ENCODE results near the gene DRGX.

Gene DRGX

DNA sequence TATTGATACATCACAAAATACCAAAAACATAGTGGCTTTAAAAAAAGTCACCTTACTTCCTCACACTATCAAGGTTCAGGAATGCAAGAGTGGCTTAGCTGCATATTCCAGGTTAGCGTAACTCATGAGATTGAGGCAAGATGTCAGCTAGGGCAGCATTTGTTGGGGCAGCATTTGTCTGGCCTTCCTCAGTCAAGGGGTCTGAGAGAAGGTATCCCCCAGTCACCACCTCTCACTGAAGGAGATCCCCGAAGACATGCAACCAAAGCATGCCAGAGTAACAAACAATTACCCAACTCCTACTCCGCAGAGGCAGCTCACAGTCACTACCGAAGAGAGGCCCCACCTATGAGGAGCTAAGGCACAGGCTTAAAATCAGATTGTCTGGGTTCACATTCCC lies 48.5 kb downstream of the DRGX start:
- DNase-seq (ENCODE audit: low read depth in 2 of 2) = no peak

DNA sequence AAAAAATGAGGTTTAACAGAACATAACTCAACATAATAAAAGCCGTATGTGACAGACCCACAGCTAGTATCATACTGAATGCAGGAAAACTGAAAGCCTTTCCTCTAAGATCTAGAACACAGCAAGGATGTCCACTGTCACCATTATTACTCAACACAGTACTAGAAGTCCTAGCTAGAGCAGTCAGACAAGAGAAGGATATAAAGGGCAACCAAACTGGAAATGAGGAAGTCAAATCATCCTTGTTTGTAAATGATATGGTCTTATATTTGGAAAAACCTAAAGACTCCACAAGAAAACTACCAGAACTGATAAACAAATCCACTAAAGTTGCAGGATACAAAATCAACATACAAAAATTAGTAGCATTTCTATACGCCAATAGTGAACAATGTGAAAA lies 51.0 kb downstream of the DRGX start:
- no peak for DNase-seq (ENCODE audit: low read depth in 2 of 2)

DNA sequence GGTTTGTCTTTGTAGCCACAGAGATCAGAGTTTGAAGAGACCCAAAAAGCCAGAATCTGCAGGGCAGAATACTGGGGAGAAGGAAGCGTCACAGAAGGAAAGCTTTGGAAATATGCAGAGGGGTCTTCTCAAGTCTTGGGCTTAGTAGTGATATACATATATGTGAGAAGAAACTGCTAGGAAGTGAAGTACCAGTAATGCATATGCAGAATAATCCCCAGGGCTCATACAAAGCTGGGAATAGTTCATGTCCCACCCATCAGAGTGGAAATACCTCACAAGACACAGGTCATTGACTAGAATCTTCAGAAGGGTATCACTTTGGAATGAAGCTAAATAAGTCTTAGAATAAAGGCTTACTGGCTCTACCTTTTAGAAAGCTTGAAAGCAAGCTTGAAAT lies 57.3 kb downstream of the DRGX start:
- no peak for DNase-seq (ENCODE audit: low read depth in 2 of 2)

DNA sequence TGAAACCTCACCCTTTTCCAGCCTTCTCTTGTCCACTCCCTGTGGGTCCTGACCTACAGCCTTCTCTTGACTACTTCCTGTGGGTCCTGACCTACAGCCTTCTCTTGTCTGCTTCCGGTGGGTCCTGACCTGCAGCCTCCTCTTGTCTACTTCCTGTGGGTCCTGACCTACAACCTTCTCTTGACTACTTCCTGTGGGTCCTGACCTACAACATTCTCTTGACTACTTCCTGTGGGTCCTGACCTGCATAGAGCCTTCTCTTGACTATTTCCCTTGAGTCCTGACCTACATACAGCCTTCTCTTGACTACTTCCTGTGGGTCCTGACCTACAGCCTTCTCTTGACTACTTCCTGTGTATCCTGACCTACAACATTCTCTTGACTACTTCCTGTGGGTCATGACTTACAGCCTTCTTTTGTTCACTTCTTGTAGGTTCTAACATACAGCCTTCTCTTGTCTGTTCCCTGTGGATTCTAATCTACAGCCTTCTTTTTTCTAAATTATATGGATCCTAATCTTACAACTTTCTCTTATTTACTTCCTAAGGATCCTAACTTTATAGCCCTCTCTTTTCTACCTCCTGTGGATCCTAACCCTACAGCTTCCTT lies 60.4 kb downstream of the DRGX start:
- no peak for DNase-seq (ENCODE audit: low read depth in 2 of 2)

DNA sequence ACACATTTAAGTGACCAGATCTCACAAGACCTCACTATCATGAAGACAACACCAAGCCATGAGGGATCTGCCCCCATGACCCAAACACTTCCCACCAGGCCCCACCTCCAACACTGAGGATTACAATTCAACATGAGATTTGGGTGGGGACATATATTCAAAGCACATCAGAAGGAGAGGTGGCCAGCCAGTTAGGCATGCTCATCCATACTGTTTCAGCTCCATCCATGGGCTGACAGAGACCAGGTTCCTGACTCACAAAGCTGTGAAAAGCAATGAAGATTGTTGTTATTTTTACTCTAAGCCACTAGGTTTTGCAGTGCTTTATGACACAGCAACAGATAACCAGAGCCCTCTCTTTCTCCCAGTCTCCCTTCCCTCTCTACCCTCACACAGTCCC lies 60.9 kb downstream of the DRGX start:
- no peak for DNase-seq (ENCODE audit: low read depth in 2 of 2)

DNA sequence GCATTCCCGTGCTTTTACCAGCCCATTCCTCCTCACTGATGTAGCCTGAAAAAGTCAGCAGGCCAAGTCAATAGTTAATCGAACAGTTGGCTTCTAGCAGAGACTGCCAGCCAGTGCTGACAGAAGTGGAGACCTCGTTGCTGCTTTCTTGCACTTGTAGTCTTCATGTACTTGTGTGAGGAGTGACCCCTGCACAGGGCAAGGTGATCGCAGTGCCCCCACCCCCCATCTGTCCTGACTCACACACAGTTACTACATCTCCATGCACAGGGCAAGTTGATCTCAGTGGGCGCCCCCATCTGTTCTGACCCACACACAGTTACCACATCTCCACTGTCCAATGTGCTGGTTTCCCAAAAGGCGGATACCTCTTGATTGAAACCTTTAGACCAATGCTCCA lies 62.7 kb downstream of the DRGX start:
- DNase-seq (ENCODE audit: low read depth in 2 of 2) = no peak

DNA sequence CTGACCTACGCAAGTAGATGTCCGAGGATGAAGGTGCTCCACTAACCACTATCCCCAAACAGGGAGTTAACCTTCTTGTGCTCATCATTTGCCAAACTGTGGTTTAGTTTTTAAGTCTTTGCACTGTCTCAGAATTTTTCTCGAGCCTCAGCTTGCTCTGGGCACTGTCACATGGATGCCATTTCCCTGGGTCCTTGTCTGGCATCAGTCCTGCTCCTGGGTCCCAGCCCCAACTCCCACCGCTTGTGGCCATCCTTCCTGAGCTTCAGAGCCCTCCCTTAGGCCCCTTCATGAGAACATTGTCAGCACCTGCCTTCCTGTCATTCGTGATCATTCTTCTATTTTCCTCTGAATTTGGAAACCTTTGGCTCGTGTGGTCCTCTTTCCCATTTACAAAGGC lies 63.1 kb downstream of the DRGX start:
- no peak for DNase-seq (ENCODE audit: low read depth in 2 of 2)

DNA sequence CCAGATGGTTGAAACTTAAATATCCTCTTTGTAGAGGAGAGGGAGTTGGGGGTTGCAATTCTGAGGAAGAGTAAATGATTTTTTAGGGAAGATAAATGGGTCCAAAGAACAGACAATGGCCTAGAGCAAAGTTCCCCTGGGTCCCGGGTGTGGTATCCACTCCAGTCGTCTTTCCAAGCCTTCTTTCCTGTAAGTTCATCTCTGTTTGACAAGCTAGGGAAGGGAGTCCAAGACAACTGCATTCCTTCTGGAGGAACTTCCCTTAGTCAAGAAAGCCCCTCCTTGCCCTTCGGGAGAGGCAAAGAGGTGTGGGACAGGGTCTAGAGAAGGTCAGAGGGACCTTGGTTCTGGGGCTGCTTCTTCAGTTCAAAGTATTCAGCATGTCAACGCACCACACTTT lies 63.6 kb downstream of the DRGX start:
- no peak for DNase-seq (ENCODE audit: low read depth in 2 of 2)

DNA sequence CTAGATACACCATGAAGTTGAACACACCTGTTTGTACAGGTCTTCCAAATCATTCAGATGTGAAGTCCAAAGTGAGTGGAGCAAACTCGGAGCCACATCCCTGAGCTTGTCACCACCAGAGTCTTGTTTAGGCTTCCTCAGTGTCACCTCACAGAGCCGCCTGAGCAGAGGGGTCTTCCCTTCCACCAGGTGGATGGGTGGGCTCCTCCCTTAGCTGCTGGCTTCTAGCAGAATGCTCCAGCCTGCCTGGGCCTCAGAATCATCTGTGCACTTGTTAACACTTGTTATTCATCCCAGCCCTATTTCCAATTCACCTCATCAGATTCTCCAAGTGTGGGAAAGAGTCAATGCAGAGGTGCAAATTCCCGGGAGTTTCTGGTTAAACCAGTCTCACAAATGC lies 64.5 kb downstream of the DRGX start:
- DNase-seq (ENCODE audit: low read depth in 2 of 2) = no peak

DNA sequence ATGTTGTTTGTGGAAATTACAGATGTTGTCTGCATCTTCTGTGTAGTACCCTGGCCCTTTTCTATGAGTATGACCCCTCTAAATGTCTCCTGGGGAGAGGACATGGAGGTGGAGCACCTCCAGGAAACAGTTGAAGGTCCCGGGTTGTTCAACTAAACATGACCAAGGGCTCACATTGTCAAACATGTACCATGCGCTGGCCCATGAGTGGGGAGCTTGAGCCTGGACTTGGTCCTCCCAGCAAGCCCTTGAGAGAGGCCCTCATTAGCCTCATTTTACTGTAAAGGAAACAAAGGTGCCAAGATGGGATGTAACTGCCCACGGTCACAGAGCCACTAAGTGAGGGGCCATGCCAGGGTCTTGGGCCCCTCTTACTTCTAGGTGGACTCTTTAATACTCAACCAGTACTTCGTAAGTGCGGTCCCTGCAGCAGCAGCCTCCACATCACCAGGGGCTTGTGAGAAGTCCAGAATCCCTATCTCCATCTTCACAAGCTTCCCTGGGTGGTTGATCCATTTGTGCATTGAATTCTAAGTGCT lies 65.7 kb downstream of the DRGX start:
- no peak for DNase-seq (ENCODE audit: low read depth in 2 of 2)

DNA sequence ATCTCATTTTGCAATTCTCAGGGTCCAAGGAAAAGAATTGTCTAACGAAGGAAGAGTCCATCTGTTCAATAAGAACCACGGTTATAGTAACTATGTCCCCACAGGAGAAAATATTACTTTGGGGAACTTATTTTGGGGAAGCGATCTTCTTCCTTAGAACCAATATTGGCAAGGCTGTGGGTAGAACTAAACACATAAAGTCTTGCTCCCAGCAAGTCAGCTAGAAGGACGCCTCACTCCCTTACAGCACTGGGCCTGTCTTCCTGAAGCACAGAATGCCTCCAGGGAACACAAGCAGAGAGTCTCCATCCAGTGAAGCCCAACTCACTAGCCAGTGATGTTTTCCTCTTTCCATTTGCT lies 66.8 kb downstream of the DRGX start:
- no peak for DNase-seq (ENCODE audit: low read depth in 2 of 2)

DNA sequence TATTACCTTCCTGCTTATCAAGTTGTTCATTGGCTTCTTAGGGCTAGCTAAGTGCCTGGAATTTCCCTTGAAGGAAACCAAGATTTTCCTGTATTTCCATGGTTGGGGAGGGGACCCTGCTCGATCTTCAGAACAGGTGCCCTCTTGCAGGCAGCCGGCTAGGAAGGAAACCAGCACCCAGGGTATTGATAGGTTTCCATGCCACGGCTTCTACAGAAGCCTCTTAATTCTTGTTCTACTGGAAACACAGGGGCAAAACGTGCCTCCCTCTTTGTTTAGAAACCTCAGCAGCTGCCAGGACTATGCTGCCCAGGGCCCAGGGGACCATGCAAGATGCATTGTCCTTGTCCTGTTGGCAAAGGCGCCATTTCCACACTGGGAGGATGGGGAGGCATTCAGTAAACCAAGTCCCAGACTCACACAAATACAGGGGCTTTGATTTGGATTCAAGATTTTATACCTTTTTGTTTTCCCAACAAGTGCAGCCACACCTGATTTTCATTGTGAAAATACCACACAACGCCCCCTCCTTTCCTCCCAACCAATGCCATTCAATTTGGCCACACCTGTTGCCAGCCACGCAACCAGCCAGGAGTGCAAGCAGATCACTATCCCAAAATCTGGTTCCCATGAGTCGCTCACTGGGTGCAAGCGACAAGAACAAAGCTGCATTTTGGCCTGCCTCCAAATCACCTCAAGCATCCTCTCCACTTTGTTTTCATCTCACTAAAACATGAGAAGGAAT lies 67.3 kb downstream of the DRGX start:
- no peak for DNase-seq (ENCODE audit: low read depth in 2 of 2)

DNA sequence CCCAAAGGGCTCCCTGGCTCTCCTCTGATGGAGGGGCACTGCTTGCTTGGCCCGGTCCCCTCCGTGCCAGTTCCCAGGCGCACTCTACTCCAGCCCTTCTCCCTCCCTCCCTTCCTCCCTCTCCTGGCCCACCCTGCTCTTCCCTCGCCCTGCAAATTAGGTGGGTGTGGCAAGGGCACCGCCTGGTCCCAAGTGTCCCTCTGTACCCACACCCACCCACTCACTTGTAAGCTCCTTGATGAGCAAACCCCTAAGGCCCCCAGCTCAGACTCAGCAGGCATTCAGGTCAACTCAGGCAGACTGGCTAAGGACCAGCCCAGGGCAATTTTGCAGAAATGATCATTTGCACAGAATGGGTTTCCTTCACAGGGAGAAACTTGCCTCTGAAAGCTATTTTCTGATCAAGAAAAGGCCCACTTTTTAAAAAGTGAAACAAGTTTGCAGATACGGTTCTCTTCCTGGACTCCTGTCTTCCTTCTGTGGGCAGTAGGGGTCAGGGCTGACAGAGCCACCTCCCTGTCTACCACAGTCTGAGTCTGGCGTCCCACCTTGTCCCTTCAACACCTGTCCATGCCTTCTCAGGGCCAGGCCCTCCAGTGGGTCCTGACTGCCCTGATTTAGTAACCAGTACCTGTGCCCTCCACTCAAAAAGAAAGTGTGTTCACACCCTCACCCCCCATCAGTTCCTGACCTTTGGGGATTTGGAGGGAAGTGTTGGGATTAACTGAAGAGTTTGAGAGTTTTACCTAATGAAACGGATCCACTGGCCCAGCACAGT lies 68.7 kb downstream of the DRGX start:
- DNase-seq (ENCODE audit: low read depth in 2 of 2) = no peak

DNA sequence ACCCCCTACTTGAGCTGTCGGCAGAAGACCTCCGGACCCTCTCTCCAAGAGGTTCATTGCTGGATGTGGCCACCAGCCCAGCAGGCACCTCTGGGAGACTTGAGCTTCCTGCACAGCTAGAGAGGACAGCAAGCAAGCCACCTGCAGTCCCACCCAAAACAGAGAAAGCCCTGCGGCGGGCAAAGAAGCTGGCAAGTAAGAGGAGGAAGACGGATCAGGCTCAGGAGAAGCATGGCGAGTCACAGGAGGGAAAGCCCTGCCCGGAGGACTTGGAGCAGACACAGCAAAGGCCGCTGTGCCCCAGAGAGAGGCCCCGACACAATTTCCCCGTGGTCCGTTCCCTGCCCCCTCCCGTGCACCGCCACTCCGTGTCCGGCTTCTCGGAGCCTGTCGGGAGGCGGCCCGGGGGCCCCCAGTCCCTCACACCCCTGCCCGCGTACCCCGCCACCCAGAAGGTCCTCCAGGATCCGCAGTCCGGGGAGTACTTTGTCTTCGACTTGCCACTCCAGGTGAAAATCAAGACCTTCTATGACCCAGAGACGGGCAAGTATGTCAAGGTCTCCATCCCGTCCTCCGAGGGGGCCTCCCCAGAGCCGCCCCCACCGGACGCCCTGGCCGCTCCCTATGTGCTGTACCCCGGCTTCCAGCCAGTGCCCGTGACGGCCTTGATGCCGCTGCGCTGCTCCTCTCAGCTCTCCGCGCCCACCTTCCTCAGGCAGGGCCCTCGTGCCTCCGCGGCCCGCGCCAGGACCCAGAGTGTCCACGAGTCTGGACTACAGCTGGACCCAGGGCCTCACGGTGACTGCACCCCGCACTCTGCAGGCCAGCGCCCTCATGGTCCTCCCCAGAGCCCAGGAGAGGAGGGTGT lies 69.7 kb downstream of the DRGX start:
- no peak for DNase-seq (ENCODE audit: low read depth in 2 of 2)

DNA sequence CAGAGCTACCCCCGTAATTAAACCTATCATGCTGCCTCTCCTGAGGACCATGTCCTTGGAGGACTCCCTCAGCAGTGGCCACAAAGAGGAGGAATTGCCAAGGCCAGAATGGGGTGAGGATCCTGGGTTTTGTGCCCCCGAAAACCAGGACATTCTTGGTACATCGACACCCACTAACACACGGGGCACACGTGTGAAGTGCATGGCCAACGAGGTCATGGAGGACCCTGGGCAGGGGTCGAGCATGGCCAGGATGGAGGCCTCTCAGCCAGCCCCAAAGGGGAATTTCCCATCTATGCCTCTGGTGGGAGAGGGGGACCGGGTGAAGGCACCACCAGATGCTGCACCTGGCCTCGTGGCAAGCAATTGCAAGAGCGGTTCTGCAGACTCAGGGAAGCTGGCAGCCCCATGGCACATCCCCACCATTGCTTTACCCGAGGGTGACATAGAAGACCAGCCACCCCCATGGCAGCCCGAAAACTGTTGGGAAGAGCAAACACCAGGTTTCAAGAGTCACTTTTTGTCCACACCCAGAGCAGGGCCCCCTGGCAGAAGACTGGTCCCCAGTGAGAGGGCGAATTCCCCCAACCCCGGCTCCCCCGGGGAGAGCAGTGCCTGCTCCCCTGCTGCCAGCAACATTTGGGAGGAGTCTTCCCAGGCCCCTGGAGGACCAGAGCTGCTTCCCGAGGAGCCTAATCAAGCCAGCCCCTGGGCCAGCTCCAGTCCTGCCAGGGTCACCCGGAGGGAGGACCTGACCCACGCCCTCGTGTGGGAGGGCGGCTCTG lies 70.6 kb downstream of the DRGX start:
- no peak for DNase-seq (ENCODE audit: low read depth in 2 of 2)

DNA sequence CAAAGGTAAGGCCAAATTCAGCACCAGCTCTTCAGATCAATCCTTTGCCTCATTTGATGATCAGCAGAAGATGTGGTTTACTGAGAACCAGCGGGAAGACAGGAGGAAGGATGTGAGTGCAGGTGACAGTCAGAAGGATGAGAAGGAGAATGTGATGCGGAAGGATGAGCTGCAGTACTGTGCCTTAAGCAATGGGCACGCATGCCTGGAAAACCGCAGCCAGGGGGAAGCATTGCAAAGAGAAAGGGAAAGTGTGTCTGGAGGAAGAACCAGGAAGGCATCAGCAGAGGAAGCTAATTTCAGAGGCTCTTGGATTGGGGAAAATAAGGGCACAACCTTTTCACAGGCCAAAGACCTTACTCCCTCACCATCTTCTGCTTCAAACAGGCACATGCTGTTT lies 71.2 kb downstream of the DRGX start:
- DNase-seq (ENCODE audit: low read depth in 2 of 2) = no peak

DNA sequence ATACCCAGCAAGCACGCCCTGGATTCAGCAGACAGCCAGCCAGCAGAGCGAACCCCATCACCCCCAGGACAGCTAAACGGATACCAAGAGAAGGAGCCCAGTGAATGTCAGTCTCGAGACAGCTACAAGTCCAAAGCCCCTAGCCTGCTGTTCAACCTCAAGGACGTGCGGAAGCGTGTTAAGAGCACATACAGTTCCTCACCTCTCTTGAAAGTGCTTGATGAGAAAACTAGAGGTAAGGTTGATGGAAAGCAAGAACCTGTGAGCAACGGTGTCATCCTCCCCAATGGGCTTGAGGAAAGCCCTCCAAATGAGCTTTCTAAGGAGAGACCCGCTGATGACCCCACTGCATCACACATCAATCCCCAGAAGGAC lies 72.0 kb downstream of the DRGX start:
- no peak for DNase-seq (ENCODE audit: low read depth in 2 of 2)

DNA sequence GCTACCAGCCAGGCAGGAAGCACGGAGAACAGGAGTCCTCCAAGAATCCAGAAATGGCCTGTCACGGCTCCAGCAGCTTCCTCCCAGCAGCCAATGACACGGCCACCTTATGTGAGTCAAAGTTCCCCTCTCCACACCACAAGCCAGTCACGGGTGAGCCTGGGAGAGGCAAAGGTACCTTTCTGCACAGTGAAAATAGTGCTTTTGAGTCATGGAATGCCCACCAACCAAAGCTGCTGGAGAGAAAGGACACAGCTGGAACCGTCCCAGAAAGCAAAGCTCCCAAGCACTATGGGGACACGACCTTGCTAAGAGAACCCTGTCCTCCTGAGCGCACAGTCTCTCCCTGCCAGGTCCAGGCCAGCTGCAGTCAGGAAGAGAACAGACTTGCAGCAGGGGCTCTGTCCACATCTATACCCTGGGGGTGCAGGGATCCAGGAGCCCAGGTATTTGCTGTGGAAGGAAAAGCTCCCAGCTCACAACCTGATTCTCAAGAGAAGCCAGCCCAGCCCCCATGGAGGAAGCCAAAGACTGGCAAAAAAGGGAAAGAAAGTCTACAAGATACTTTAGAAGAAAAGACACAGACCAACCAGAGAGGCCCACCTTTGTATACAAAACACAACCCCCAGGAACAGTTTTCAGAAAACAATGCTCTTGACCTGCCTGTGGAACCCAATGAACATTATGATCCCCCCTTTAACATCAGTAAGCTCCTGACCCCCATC lies 72.6 kb downstream of the DRGX start:
- DNase-seq (ENCODE audit: low read depth in 2 of 2) = no peak

DNA sequence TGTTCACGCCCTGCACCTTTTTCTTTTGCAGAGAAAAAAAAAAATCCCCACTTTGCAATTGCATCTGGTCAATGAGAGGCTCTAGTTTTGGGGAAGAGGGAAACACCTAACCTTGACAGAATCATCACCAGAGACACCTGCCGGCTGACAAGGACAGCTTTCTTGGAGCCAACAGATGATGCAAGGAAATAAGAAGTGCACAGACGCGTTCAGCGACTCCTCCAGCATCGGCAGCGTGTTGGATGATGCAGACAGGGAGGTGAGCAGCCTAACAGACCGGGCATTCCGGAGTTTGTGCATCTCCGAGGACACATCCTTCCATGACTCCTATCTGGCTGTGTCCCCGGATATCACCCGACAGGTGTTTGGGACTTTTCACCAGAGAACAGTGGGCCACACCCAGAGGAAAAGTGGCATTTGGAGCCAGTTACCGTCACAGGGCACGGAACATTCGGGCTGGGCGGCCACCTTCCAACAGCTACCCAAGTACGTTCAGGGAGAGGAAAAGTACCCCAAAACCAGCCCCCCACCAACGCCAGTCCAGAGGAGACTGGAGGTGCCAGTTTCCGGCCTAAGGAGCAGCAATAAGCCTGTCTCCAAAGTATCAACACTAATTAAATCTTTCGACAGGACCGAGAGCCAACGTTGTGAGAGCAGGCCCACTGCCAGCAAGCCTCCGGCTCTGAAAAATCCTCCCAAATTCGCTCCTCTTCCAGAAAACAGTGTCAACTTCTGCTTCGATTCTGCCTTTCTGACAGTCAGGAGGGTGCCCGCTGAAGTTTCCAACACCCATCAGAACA lies 73.3 kb downstream of the DRGX start:
- no peak for DNase-seq (ENCODE audit: low read depth in 2 of 2)

DNA sequence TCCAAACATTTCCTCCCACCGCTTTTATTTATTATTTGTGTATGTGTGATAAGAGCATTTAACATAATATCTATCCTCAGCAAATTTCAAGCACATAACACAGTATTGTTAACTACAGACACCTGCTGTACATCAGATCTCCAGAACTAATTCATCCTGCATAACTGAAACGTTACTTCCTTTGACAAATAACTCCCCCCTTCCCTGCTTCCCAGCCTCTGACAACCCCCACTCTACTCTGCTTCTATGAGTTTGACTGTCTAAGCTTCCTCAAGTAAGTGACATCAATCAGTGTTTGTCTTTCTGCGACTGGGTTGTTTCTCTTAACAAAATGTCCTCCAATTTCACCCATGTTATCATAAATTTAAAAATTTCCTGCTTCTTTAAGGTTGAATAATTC lies 74.9 kb downstream of the DRGX start:
- DNase-seq (ENCODE audit: low read depth in 2 of 2) = no peak

All from activated CD4-positive, alpha-beta T cell treated with anti-CD3 and anti-CD28 coated beads for 24 hours (primary cell).